Activated naive CD8-positive, alpha-beta T cell treated with anti-CD3 and anti-CD28 coated beads, Interleukin-2, amount 10 ng/mL, durations not matched to agents 7 days and 5 days (primary cell): ENCODE measurements around the gene HEMGN. TPM values are rescaled to one million over a fixed set of nuclear protein-coding genes. Genes with fewer than 3 reads are reported as not detected.

Source experiments
- ATAC-seq: fragments of 150-1000 bp; cut with Tn5 transposase; one replicate; pipeline ENCODE4 v1.10.0; 2021; ENCODE audit warnings: low read depth, moderate library complexity
- POLR2A ChIA-PET: fragments of 350-600 bp; sonication (Branson Sonifier 250); formaldehyde crosslinking; loops from one replicate; lab custom pipeline; 2021; ENCODE audit warnings: antibody characterized with exemption; lab: Charles Lee
- DNase-seq: peaks from one replicate; pipeline ENCODE4 v3.0.0; 2021
- H3K27ac Mint-ChIP-seq: one replicate; pipeline ENCODE4 v1.8.0; 2022; ENCODE audit warnings: mild to moderate bottlenecking, mixed read lengths
- H3K27me3 Mint-ChIP-seq: one replicate; pipeline ENCODE4 v1.8.0; 2022; ENCODE audit warnings: mild to moderate bottlenecking, moderate library complexity, mixed read lengths
- H3K36me3 Mint-ChIP-seq: one replicate; pipeline ENCODE4 v1.8.0; 2021; ENCODE audit warnings: mild to moderate bottlenecking, mixed read lengths
- H3K4me1 Mint-ChIP-seq: one replicate; pipeline ENCODE4 v1.8.0; 2021; ENCODE audit warnings: mixed read lengths
- H3K4me3 Mint-ChIP-seq: one replicate; pipeline ENCODE4 v1.8.0; 2022; ENCODE audit warnings: mild to moderate bottlenecking, moderate library complexity, mixed read lengths
- H3K9me3 Mint-ChIP-seq: one replicate; pipeline ENCODE4 v1.8.0; 2021; ENCODE audit warnings: mixed read lengths
- total RNA-seq, 2 experiments: library from RNA; stranded (reverse); gene quantifications; one replicate each; pipeline ENCODE4 v1.2.3, GENCODE V29; 2021

Gene HEMGN
- total RNA-seq, 2 experiments from 2014 or later, result 0.47 to 1.1 TPM

- POLR2A ChIA-PET, result interaction anchor here (6.6 kb wide), 1 partner anchor 10 kb away, joined by 125 read pairs; no protein-coding TSS in a partner anchor
- Mint-ChIP-seq H3K27ac (peak overlapping the region; percentile 100), H3K9me3 (no peaks in the 10 kb centered on the region), H3K4me1 (peaks cover 38% of the 10 kb centered on the region), H3K36me3 (peaks cover 22% of the 10 kb centered on the region), H3K27me3 (no peaks in the 10 kb centered on the region), H3K4me3 (peak overlapping the region; percentile 96)
- ATAC-seq (no peak), DNase-seq (no peak)
Observed at GRCh38 chr9:97918611-97919010, 19.4 kb downstream of the HEMGN start.

GRCh38 chr9:97911970-97912369 is 26.0 kb downstream of the HEMGN start:
- Mint-ChIP-seq H3K27ac (no peak overlapping the region), H3K4me3 (no peak overlapping the region), H3K9me3 (no peaks in the 10 kb centered on the region), H3K27me3 (no peaks in the 10 kb centered on the region), H3K4me1 (peaks cover 20% of the 10 kb centered on the region), H3K36me3 (peaks cover 44% of the 10 kb centered on the region)
- DNase-seq (no peak), ATAC-seq (no peak)
- POLR2A ChIA-PET, result interaction anchor here (8.9 kb wide), 1 partner anchor 8 kb away, joined by 125 read pairs; the partner anchor contains the start of gene TRMO

GRCh38 chr9:97911528-97911927 is 26.4 kb downstream of the HEMGN start:
- ATAC-seq (no peak), DNase-seq (no peak)
- peaks cover 43% of the 10 kb centered on the region for H3K36me3 Mint-ChIP-seq
- no peaks in the 10 kb centered on the region for H3K27me3 Mint-ChIP-seq
- POLR2A ChIA-PET, result interaction anchor here (8.9 kb wide), 1 partner anchor 8 kb away, joined by 125 read pairs; the partner anchor contains the start of gene TRMO
- no peak overlapping the region for H3K27ac Mint-ChIP-seq
- H3K4me3 Mint-ChIP-seq, result no peak overlapping the region
- H3K9me3 Mint-ChIP-seq, result no peaks in the 10 kb centered on the region
- peaks cover 21% of the 10 kb centered on the region for H3K4me1 Mint-ChIP-seq

- Mint-ChIP-seq H3K4me1 (peaks cover 31% of the 10 kb centered on the region), H3K4me3 (no peak overlapping the region), H3K36me3 (peaks cover 44% of the 10 kb centered on the region), H3K27ac (peak overlapping the region; percentile 39), H3K9me3 (no peaks in the 10 kb centered on the region), H3K27me3 (no peaks in the 10 kb centered on the region)
- ATAC-seq (no peak), DNase-seq (no peak)
- POLR2A ChIA-PET, result interaction anchor here (8.9 kb wide), 1 partner anchor 10 kb away, joined by 125 read pairs; the partner anchor contains the start of gene TRMO
Observed at GRCh38 chr9:97910357-97910756, 27.6 kb downstream of the HEMGN start.

- Mint-ChIP-seq H3K27ac (peak overlapping the region; percentile 32), H3K4me3 (no peak overlapping the region), H3K36me3 (peaks cover 34% of the 10 kb centered on the region), H3K4me1 (peaks cover 37% of the 10 kb centered on the region), H3K9me3 (no peaks in the 10 kb centered on the region), H3K27me3 (no peaks in the 10 kb centered on the region)
- POLR2A ChIA-PET, result interaction anchor here (8.9 kb wide), 1 partner anchor 11 kb away, joined by 125 read pairs; the partner anchor contains the start of gene TRMO
- no peak for DNase-seq
- ATAC-seq, result no peak
Observed at GRCh38 chr9:97908705-97909104, 29.3 kb downstream of the HEMGN start.

- peaks cover 33% of the 10 kb centered on the region for H3K36me3 Mint-ChIP-seq
- H3K9me3 Mint-ChIP-seq, result no peaks in the 10 kb centered on the region
- H3K4me1 Mint-ChIP-seq, result peaks cover 43% of the 10 kb centered on the region
- H3K4me3 Mint-ChIP-seq, result peak overlapping the region; percentile 84
- peak overlapping the region; percentile 99 for H3K27ac Mint-ChIP-seq
- H3K27me3 Mint-ChIP-seq, result no peaks in the 10 kb centered on the region
- DNase-seq, result no peak
- POLR2A ChIA-PET, result interaction anchor here (8.9 kb wide), 1 partner anchor 12 kb away, joined by 125 read pairs; the partner anchor contains the start of gene TRMO
- ATAC-seq, result no peak
Observed at GRCh38 chr9:97907632-97908031, 30.3 kb downstream of the HEMGN start.

GRCh38 chr9:97907046-97907445 is 30.9 kb downstream of the HEMGN start:
- H3K27ac Mint-ChIP-seq, result peak overlapping the region; percentile 99
- H3K27me3 Mint-ChIP-seq, result no peaks in the 10 kb centered on the region
- DNase-seq, result no peak
- POLR2A ChIA-PET, result interaction anchor here (1.0 to 8.9 kb wide), 3 partner anchors 13 to 138 kb away, joined by 3 to 125 read pairs (median 3); partner anchors contain the start of gene TRMO
- H3K36me3 Mint-ChIP-seq, result peaks cover 34% of the 10 kb centered on the region
- ATAC-seq, result peak; percentile 6
- peak overlapping the region; percentile 84 for H3K4me3 Mint-ChIP-seq
- H3K9me3 Mint-ChIP-seq, result no peaks in the 10 kb centered on the region
- H3K4me1 Mint-ChIP-seq, result peaks cover 45% of the 10 kb centered on the region

GRCh38 chr9:97906236-97906831 is 31.6 kb downstream of the HEMGN start:
- DNase-seq (no peak), ATAC-seq (no peak)
- no peaks in the 10 kb centered on the region for H3K27me3 Mint-ChIP-seq
- H3K27ac Mint-ChIP-seq, result peak overlapping the region; percentile 99
- H3K4me3 Mint-ChIP-seq, result peak overlapping the region; percentile 84
- H3K36me3 Mint-ChIP-seq, result peaks cover 34% of the 10 kb centered on the region
- POLR2A ChIA-PET, result interaction anchor here (0.7 to 8.9 kb wide), 7 partner anchors 14 to 273 kb away, joined by 3 to 125 read pairs (median 3); partner anchors contain the start of genes ANP32B, NANS, NCBP1 and TRMO
- H3K9me3 Mint-ChIP-seq, result no peaks in the 10 kb centered on the region
- peaks cover 49% of the 10 kb centered on the region for H3K4me1 Mint-ChIP-seq

GRCh38 chr9:97905228-97905627 is 32.7 kb downstream of the HEMGN start:
- ATAC-seq (peak; percentile 63), DNase-seq (no peak)
- POLR2A ChIA-PET, result interaction anchor here (0.8 to 8.9 kb wide), 5 partner anchors 15 to 272 kb away, joined by 4 to 125 read pairs (median 4); partner anchors contain the start of genes ANP32B, NANS, NCBP1 and TRMO
- peak overlapping the region; percentile 94 for H3K27ac Mint-ChIP-seq
- peaks cover 53% of the 10 kb centered on the region for H3K4me1 Mint-ChIP-seq
- H3K9me3 Mint-ChIP-seq, result no peaks in the 10 kb centered on the region
- H3K4me3 Mint-ChIP-seq, result peak overlapping the region; percentile 86
- H3K27me3 Mint-ChIP-seq, result no peaks in the 10 kb centered on the region
- peaks cover 29% of the 10 kb centered on the region for H3K36me3 Mint-ChIP-seq

GRCh38 chr9:97904725-97905124 is 33.2 kb downstream of the HEMGN start:
- Mint-ChIP-seq H3K4me1 (peaks cover 52% of the 10 kb centered on the region), H3K4me3 (peak overlapping the region; percentile 86), H3K9me3 (no peaks in the 10 kb centered on the region), H3K27me3 (no peaks in the 10 kb centered on the region), H3K27ac (peak overlapping the region; percentile 94), H3K36me3 (peaks cover 25% of the 10 kb centered on the region)
- POLR2A ChIA-PET, result interaction anchor here (0.8 to 8.9 kb wide), 4 partner anchors 15 to 271 kb away, joined by 4 to 125 read pairs (median 4); partner anchors contain the start of genes NANS, NCBP1, TRMO and TSTD2
- DNase-seq (peak; percentile 62), ATAC-seq (peak; percentile 87)

- ATAC-seq, result no peak
- peaks cover 19% of the 10 kb centered on the region for H3K36me3 Mint-ChIP-seq
- no peaks in the 10 kb centered on the region for H3K27me3 Mint-ChIP-seq
Observed at GRCh38 chr9:97903177-97903576, 34.8 kb downstream of the HEMGN start.

GRCh38 chr9:97900738-97901565 is 37.0 kb downstream of the HEMGN start:
- DNase-seq, result no peak
- POLR2A ChIA-PET, result interaction anchor here (0.5 to 3.1 kb wide), 7 partner anchors 10 to 1202 kb away, joined by 3 to 21 read pairs (median 3); partner anchors contain the start of genes TRMO and XPA
- Mint-ChIP-seq H3K4me3 (no peak overlapping the region), H3K4me1 (peaks cover 32% of the 10 kb centered on the region), H3K27me3 (no peaks in the 10 kb centered on the region), H3K9me3 (no peaks in the 10 kb centered on the region), H3K36me3 (peaks cover 8% of the 10 kb centered on the region), H3K27ac (no peak overlapping the region)
- no peak for ATAC-seq

More at GRCh38 chr9:97903177-97903576, 34.8 kb downstream of the HEMGN start:
- Mint-ChIP-seq H3K4me3 (peak overlapping the region; percentile 43), H3K9me3 (no peaks in the 10 kb centered on the region), H3K4me1 (peaks cover 46% of the 10 kb centered on the region), H3K27ac (peak overlapping the region; percentile 52)
- no peak for DNase-seq
- POLR2A ChIA-PET, result interaction anchor here (0.6 to 3.1 kb wide), 3 partner anchors 10 to 354 kb away, joined by 3 to 21 read pairs (median 3); partner anchors contain the start of gene TRMO
